HEK293T (cell line): ENCODE measurements around the gene IGF2BP2.

Source experiments
- CTBP1 ChIP-seq: fragments of 450-650 bp; IDR thresholded peaks from 2 replicates; pipeline ENCODE4 v1.6.1; 2016; ENCODE audit warnings: borderline replicate concordance
- HDGF ChIP-seq: fragments of 450-650 bp; IDR thresholded peaks from 2 replicates; pipeline ENCODE4 v1.6.1; 2017; ENCODE audit warnings: antibody characterized with exemption, borderline replicate concordance
- L3MBTL2 ChIP-seq: fragments of 450-650 bp; conservative IDR thresholded peaks from 2 replicates; pipeline ENCODE4 v1.6.1; 2016; ENCODE audit warnings: mild to moderate bottlenecking
- TARDBP ChIP-seq: fragments of 450-650 bp; IDR thresholded peaks from 2 replicates; pipeline ENCODE4 v1.6.1; 2016

GRCh38 chr3:185760550-185760949 is 64.3 kb downstream of the IGF2BP2 start:
- TF ChIP-seq HDGF (no peak), L3MBTL2 (no peak), TARDBP (no peak), CTBP1 (no peak)
